Measurements from ENCODE around the gene RPP38.

Gene RPP38

GRCh38 chr10:15088428-15089261, 8.5 kb upstream of the RPP38 start, which contains the start of gene ACBD7:
Gene ACBD7 (minus strand): TSS chr10:15088776. CDS start chr10:15088728, 48 bp downstream.
- H3K27me3 Mint-ChIP-seq: peaks cover 47% of the 10 kb centered on the region
- CTCF ChIA-PET: no interaction called here
- no peaks in the 10 kb centered on the region for H3K36me3 Mint-ChIP-seq
- H3K27ac Mint-ChIP-seq: no peak within 1 kb of the TSS
- no peaks in the 10 kb centered on the region for H3K9me3 Mint-ChIP-seq
- peak within 1 kb of the TSS; percentile 71 for H3K4me3 Mint-ChIP-seq
- peaks cover 3% of the 10 kb centered on the region for H3K4me1 Mint-ChIP-seq
- DNase-seq: peak; percentile 88

DNA sequence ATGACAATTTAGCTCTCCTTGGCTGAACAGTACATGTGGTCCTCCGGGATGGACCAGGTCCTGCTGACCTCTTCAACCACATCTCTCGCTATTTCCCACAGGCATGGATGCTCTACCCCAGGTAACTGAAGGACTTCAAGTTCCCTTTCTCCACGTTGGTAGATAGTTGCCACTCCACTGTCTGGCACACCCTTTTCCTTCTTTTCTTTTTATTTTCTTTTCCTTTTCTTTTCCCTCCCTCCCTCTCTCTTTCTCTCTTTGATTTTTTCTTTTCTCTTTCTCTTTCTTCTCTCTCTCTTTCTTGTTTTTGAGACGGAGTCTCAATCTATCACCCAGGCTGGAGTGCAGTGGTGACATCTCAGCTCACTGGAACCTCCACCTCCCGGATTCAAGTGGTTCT, 5.7 kb upstream of the RPP38 start:
- H3K36me3 Mint-ChIP-seq: no peaks in the 10 kb centered on the region
- CTCF ChIA-PET: no interaction called here
- H3K4me1 Mint-ChIP-seq: peaks cover 9% of the 10 kb centered on the region
- no peak for DNase-seq
- H3K27me3 Mint-ChIP-seq: peaks cover 48% of the 10 kb centered on the region
- no peak overlapping the region for H3K27ac Mint-ChIP-seq
- no peak overlapping the region for H3K4me3 Mint-ChIP-seq
- H3K9me3 Mint-ChIP-seq: no peaks in the 10 kb centered on the region

GRCh38 chr10:15092855-15093408, 4.2 kb upstream of the RPP38 start:
- Mint-ChIP-seq H3K27me3 (peaks cover 49% of the 10 kb centered on the region), H3K36me3 (peaks cover 4% of the 10 kb centered on the region)
- CTCF ChIA-PET: no interaction called here

GRCh38 chr10:15096661-15097010, 519 bp upstream of the RPP38 start:
- CTCF ChIA-PET: interaction anchor here (0.7 kb wide), 1 partner anchor 155 kb away, joined by 3 read pairs; no protein-coding TSS in a partner anchor
- H3K27ac Mint-ChIP-seq: peak overlapping the region; percentile 95

More at GRCh38 chr10:15092855-15093408, 4.2 kb upstream of the RPP38 start:
- Mint-ChIP-seq H3K4me1 (peaks cover 17% of the 10 kb centered on the region), H3K4me3 (no peak overlapping the region), H3K9me3 (no peaks in the 10 kb centered on the region), H3K27ac (no peak overlapping the region)
- DNase-seq: no peak

GRCh38 chr10:15099886-15100285, 2.7 kb downstream of the RPP38 start:
- CTCF ChIA-PET: interaction anchor here (0.6 to 1.1 kb wide), 3 partner anchors 25 to 196 kb away, joined by 3 to 4 read pairs (median 3); no protein-coding TSS in a partner anchor
- H3K9me3 Mint-ChIP-seq: no peaks in the 10 kb centered on the region
- H3K27me3 Mint-ChIP-seq: peaks cover 18% of the 10 kb centered on the region
- DNase-seq: no peak
- H3K27ac Mint-ChIP-seq: peak overlapping the region; percentile 73
- peaks cover 34% of the 10 kb centered on the region for H3K4me1 Mint-ChIP-seq
- H3K36me3 Mint-ChIP-seq: peaks cover 41% of the 10 kb centered on the region
- no peak overlapping the region for H3K4me3 Mint-ChIP-seq

More at GRCh38 chr10:15096661-15097010, 519 bp upstream of the RPP38 start:
- H3K36me3 Mint-ChIP-seq: peaks cover 22% of the 10 kb centered on the region
- peaks cover 34% of the 10 kb centered on the region for H3K27me3 Mint-ChIP-seq
- peak overlapping the region; percentile 95 for H3K4me3 Mint-ChIP-seq
- H3K9me3 Mint-ChIP-seq: no peaks in the 10 kb centered on the region
- peaks cover 34% of the 10 kb centered on the region for H3K4me1 Mint-ChIP-seq
- no peak for DNase-seq

DNA sequence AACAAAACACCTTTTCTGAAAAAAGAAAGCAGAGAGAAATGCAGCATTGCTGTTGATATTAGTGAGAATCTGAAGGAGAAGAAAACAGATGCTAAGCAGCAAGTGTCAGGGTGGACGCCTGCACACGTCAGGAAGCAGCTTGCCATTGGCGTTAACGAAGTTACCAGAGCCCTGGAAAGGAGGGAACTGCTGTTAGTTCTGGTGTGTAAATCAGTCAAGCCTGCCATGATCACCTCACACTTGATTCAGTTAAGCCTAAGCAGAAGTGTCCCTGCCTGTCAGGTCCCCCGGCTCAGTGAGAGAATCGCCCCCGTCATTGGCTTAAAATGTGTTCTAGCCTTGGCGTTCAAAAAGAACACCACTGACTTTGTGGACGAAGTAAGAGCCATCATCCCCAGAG, 6.4 kb downstream of the RPP38 start:
- no peaks in the 10 kb centered on the region for H3K27me3 Mint-ChIP-seq
- H3K9me3 Mint-ChIP-seq: no peaks in the 10 kb centered on the region
- no peak overlapping the region for H3K27ac Mint-ChIP-seq
- CTCF ChIA-PET: interaction anchor here (1.0 to 1.9 kb wide), 2 partner anchors 22 to 112 kb away, joined by 4 to 7 read pairs; no protein-coding TSS in a partner anchor
- peaks cover 23% of the 10 kb centered on the region for H3K4me1 Mint-ChIP-seq
- H3K4me3 Mint-ChIP-seq: no peak overlapping the region
- H3K36me3 Mint-ChIP-seq: peaks cover 57% of the 10 kb centered on the region
- no peak for DNase-seq

- H3K4me3 Mint-ChIP-seq: no peak overlapping the region
- no peaks in the 10 kb centered on the region for H3K9me3 Mint-ChIP-seq
- H3K36me3 Mint-ChIP-seq: peaks cover 53% of the 10 kb centered on the region
- peak; percentile 80 for DNase-seq
- H3K27ac Mint-ChIP-seq: no peak overlapping the region
- CTCF ChIA-PET: interaction anchor here (0.7 to 2.6 kb wide), 12 partner anchors 8 to 154 kb away, joined by 3 to 16 read pairs (median 3); partner anchors contain the start of genes MEIG1 and RPP38
- no peaks in the 10 kb centered on the region for H3K27me3 Mint-ChIP-seq
- peaks cover 5% of the 10 kb centered on the region for H3K4me1 Mint-ChIP-seq
Observed at GRCh38 chr10:15106352-15107013, 9.3 kb downstream of the RPP38 start.

GRCh38 chr10:15112657-15113056, 15.5 kb downstream of the RPP38 start:
- no peak for DNase-seq
- Mint-ChIP-seq H3K27me3 (no peaks in the 10 kb centered on the region), H3K9me3 (no peaks in the 10 kb centered on the region), H3K27ac (no peak overlapping the region), H3K4me1 (no peaks in the 10 kb centered on the region), H3K36me3 (peaks cover 30% of the 10 kb centered on the region), H3K4me3 (no peak overlapping the region)
- CTCF ChIA-PET: no interaction called here

- CTCF ChIA-PET: no interaction called here
- no peaks in the 10 kb centered on the region for H3K9me3 Mint-ChIP-seq
- DNase-seq: no peak
- H3K27me3 Mint-ChIP-seq: no peaks in the 10 kb centered on the region
- H3K4me1 Mint-ChIP-seq: no peaks in the 10 kb centered on the region
- H3K36me3 Mint-ChIP-seq: peaks cover 28% of the 10 kb centered on the region
- H3K27ac Mint-ChIP-seq: no peak overlapping the region
- H3K4me3 Mint-ChIP-seq: no peak overlapping the region
Observed at GRCh38 chr10:15113766-15114165, 16.6 kb downstream of the RPP38 start.

DNA sequence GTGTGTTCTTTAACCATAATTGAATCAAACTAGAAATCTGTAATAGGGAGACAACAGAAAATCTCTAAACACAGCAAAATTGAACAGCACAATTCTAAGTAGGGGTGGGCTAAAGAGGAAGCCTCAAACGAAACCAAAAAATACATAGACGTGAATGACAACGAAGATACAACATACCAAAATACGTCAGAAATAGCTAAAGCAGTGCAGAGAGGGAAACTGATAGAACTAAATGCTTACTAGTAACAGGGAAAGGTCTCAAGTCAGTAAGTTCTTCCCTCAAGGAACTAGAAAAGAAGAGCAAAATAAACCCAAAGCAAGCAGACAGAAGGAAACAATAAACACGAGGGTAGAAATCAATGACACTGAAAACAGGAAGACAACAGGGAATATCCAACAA, 19.1 kb downstream of the RPP38 start:
- Mint-ChIP-seq H3K4me1 (no peaks in the 10 kb centered on the region), H3K27ac (no peak overlapping the region), H3K4me3 (no peak overlapping the region), H3K27me3 (no peaks in the 10 kb centered on the region), H3K9me3 (no peaks in the 10 kb centered on the region), H3K36me3 (peaks cover 35% of the 10 kb centered on the region)
- no peak for DNase-seq
- CTCF ChIA-PET: no interaction called here

- Mint-ChIP-seq H3K27me3 (no peaks in the 10 kb centered on the region), H3K9me3 (no peaks in the 10 kb centered on the region), H3K4me3 (no peak overlapping the region), H3K36me3 (peaks cover 42% of the 10 kb centered on the region), H3K4me1 (peaks cover 14% of the 10 kb centered on the region), H3K27ac (no peak overlapping the region)
- no peak for DNase-seq
- CTCF ChIA-PET: interaction anchor here (0.8 kb wide), 1 partner anchor 127 kb away, joined by 3 read pairs; no protein-coding TSS in a partner anchor
Observed at GRCh38 chr10:15118615-15119014, 21.5 kb downstream of the RPP38 start.

GRCh38 chr10:15120523-15120922, 23.4 kb downstream of the RPP38 start:
- Mint-ChIP-seq H3K4me1 (peaks cover 33% of the 10 kb centered on the region), H3K36me3 (peaks cover 55% of the 10 kb centered on the region), H3K27ac (no peak overlapping the region), H3K9me3 (no peaks in the 10 kb centered on the region), H3K4me3 (no peak overlapping the region), H3K27me3 (no peaks in the 10 kb centered on the region)
- CTCF ChIA-PET: no interaction called here
- no peak for DNase-seq

- H3K27me3 Mint-ChIP-seq: no peaks in the 10 kb centered on the region
- no peak for DNase-seq
- peaks cover 3% of the 10 kb centered on the region for H3K9me3 Mint-ChIP-seq
- CTCF ChIA-PET: no interaction called here
- H3K4me1 Mint-ChIP-seq: peaks cover 41% of the 10 kb centered on the region
- H3K27ac Mint-ChIP-seq: no peak overlapping the region
- no peak overlapping the region for H3K4me3 Mint-ChIP-seq
- H3K36me3 Mint-ChIP-seq: peaks cover 62% of the 10 kb centered on the region
Observed at GRCh38 chr10:15121707-15122106, 24.6 kb downstream of the RPP38 start.

GRCh38 chr10:15122477-15123030, 25.4 kb downstream of the RPP38 start:
- no peak for DNase-seq
- Mint-ChIP-seq H3K9me3 (peaks cover 3% of the 10 kb centered on the region), H3K4me3 (peak overlapping the region; percentile 12), H3K4me1 (peaks cover 41% of the 10 kb centered on the region), H3K27me3 (no peaks in the 10 kb centered on the region), H3K27ac (peak overlapping the region; percentile 86), H3K36me3 (peaks cover 65% of the 10 kb centered on the region)
- CTCF ChIA-PET: interaction anchor here (1.1 kb wide), 1 partner anchor 13 kb away, joined by 3 read pairs; no protein-coding TSS in a partner anchor
